Astrocyte (in vitro differentiated cells and primary cell): Measurements from ENCODE around the gene RPS2. TPM values are rescaled to one million over a fixed set of nuclear protein-coding genes. Genes with fewer than 3 reads are reported as not detected.

Source experiments
- DNase-seq: peaks from one replicate; pipeline ENCODE4 v3.0.0-alpha.2; 2010; ENCODE audit warnings: low read depth
- FAIRE-seq: peaks from 2 replicates; lab custom pipeline; 2011; peaks lifted over from hg19 to GRCh38; lab: Jason Lieb, UNC
- H2AFZ ChIP-seq: 2 replicates; pipeline ENCODE4 v1.6.0; 2012; ENCODE audit warnings: low read depth, low read length, inconsistent platforms
- H3K27ac ChIP-seq: 2 replicates; pipeline ENCODE4 v1.5.1; 2011; ENCODE audit warnings: low read depth, low read length, inconsistent platforms
- H3K27me3 ChIP-seq: 2 replicates; pipeline ENCODE4 v1.6.0; 2011; ENCODE audit warnings: low read length, inconsistent platforms; ENCODE audit not compliant: insufficient read depth
- H3K36me3 ChIP-seq: 2 replicates; pipeline ENCODE4 v1.5.1; 2011; ENCODE audit warnings: low read length, inconsistent platforms; ENCODE audit not compliant: insufficient read depth
- H3K4me1 ChIP-seq: 2 replicates; pipeline ENCODE4 v1.5.1; 2011; ENCODE audit warnings: low read length, inconsistent platforms; ENCODE audit not compliant: insufficient read depth
- H3K4me2 ChIP-seq: 2 replicates; pipeline ENCODE4 v1.6.0; 2012; ENCODE audit warnings: low read length, inconsistent platforms
- H3K4me3 ChIP-seq: 2 replicates; pipeline ENCODE4 v1.5.1; 2011; ENCODE audit warnings: low read depth, mild to moderate bottlenecking, low read length, inconsistent platforms; ENCODE audit not compliant: insufficient read depth
- H3K79me2 ChIP-seq: 2 replicates; pipeline ENCODE4 v1.6.0; 2012; ENCODE audit warnings: mild to moderate bottlenecking, low read length, inconsistent platforms; ENCODE audit not compliant: insufficient read depth
- H3K9ac ChIP-seq: 2 replicates; pipeline ENCODE4 v1.6.0; 2012; ENCODE audit warnings: mild to moderate bottlenecking, low read length, inconsistent platforms
- H3K9me3 ChIP-seq: 2 replicates; pipeline ENCODE4 v1.5.1; 2012; ENCODE audit warnings: low read depth, mild to moderate bottlenecking, low read length, inconsistent platforms; ENCODE audit not compliant: insufficient read depth
- H4K20me1 ChIP-seq: 2 replicates; pipeline ENCODE4 v1.6.0; 2012; ENCODE audit warnings: low read length, inconsistent platforms; ENCODE audit not compliant: insufficient read depth
- H3K27ac Mint-ChIP-seq: one replicate; pipeline ENCODE4 v1.8.0; 2021; ENCODE audit warnings: mild to moderate bottlenecking, mixed read lengths; ENCODE audit not compliant: unreplicated experiment
- H3K27me3 Mint-ChIP-seq: one replicate; pipeline ENCODE4 v1.8.0; 2021; ENCODE audit warnings: low read depth, mixed read lengths; ENCODE audit not compliant: unreplicated experiment
- H3K36me3 Mint-ChIP-seq: one replicate; pipeline ENCODE4 v1.8.0; 2021; ENCODE audit warnings: low read depth, mixed read lengths; ENCODE audit not compliant: unreplicated experiment
- H3K4me1 Mint-ChIP-seq: one replicate; pipeline ENCODE4 v1.8.0; 2021; ENCODE audit warnings: low read depth, mixed read lengths; ENCODE audit not compliant: unreplicated experiment
- H3K4me3 Mint-ChIP-seq: one replicate; pipeline ENCODE4 v1.8.0; 2021; ENCODE audit warnings: mild to moderate bottlenecking, moderate library complexity, mixed read lengths; ENCODE audit not compliant: unreplicated experiment
- H3K9me3 Mint-ChIP-seq: one replicate; pipeline ENCODE4 v1.8.0; 2021; ENCODE audit warnings: mild to moderate bottlenecking, mixed read lengths; ENCODE audit not compliant: unreplicated experiment
- EZH2 ChIP-seq: IDR thresholded peaks from 2 replicates; pipeline ENCODE4 v1.6.1; 2012; ENCODE audit warnings: mild to moderate bottlenecking, low read length, inconsistent platforms; ENCODE audit not compliant: insufficient read depth
- total RNA-seq: library from RNA; stranded (reverse); gene quantifications from 2 replicates; pipeline ENCODE4 v1.2.1, GENCODE V29; 2021
- TF ChIP-seq, protein P1 (sequence below): IDR thresholded peaks from 2 replicates; pipeline ENCODE4 v1.5.1; 2011; ENCODE audit warnings: low read depth, mild to moderate bottlenecking, inconsistent platforms, low read length, moderate library complexity; ENCODE audit not compliant: insufficient read depth

Gene RPS2
- total RNA-seq, 1 donor from 2014 or later = 2,534 TPM

- Mint-ChIP-seq H3K9me3 (no peaks in the 10 kb centered on the region), H3K27me3 (peaks cover 17% of the 10 kb centered on the region), H3K36me3 (peaks cover 3% of the 10 kb centered on the region), H3K4me1 (no peaks in the 10 kb centered on the region), H3K4me3 (no peak overlapping the region), H3K27ac (no peak overlapping the region)
- Histone ChIP-seq H3K9ac (no peak overlapping the region), H3K4me1 (peaks cover 19% of the 10 kb centered on the region), H3K27ac (no peak overlapping the region), H2AFZ (no peak overlapping the region), H3K4me2 (peak overlapping the region; percentile 48), H3K9me3 (peaks cover 3% of the 10 kb centered on the region), H4K20me1 (peaks cover 14% of the 10 kb centered on the region), H3K36me3 (peaks cover 5% of the 10 kb centered on the region), H3K27me3 (peaks cover 25% of the 10 kb centered on the region), H3K4me3 (no peak overlapping the region), H3K79me2 (peaks cover 12% of the 10 kb centered on the region)
- TF ChIP-seq, protein P1, sequence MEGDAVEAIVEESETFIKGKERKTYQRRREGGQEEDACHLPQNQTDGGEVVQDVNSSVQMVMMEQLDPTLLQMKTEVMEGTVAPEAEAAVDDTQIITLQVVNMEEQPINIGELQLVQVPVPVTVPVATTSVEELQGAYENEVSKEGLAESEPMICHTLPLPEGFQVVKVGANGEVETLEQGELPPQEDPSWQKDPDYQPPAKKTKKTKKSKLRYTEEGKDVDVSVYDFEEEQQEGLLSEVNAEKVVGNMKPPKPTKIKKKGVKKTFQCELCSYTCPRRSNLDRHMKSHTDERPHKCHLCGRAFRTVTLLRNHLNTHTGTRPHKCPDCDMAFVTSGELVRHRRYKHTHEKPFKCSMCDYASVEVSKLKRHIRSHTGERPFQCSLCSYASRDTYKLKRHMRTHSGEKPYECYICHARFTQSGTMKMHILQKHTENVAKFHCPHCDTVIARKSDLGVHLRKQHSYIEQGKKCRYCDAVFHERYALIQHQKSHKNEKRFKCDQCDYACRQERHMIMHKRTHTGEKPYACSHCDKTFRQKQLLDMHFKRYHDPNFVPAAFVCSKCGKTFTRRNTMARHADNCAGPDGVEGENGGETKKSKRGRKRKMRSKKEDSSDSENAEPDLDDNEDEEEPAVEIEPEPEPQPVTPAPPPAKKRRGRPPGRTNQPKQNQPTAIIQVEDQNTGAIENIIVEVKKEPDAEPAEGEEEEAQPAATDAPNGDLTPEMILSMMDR = no peak
- FAIRE-seq (no peak), DNase-seq (no peak)
Measured at GRCh38 chr16:1990101-1990350, 25.4 kb upstream of the RPS2 start.

- peaks cover 5% of the 10 kb centered on the region for H3K36me3 ChIP-seq
- peaks cover 3% of the 10 kb centered on the region for H3K9me3 ChIP-seq
- peaks cover 24% of the 10 kb centered on the region for H3K4me1 ChIP-seq
- H3K9ac ChIP-seq = no peak within 1 kb of the TSS
- Mint-ChIP-seq H3K27me3 (peaks cover 17% of the 10 kb centered on the region), H3K4me3 (no peak within 1 kb of the TSS), H3K27ac (no peak within 1 kb of the TSS), H3K9me3 (no peaks in the 10 kb centered on the region), H3K4me1 (no peaks in the 10 kb centered on the region), H3K36me3 (peaks cover 3% of the 10 kb centered on the region)
- peak within 1 kb of the TSS; percentile 34 for H2AFZ ChIP-seq
- DNase-seq = no peak
- FAIRE-seq = no peak
- H3K27ac ChIP-seq = no peak within 1 kb of the TSS
- peaks cover 15% of the 10 kb centered on the region for H4K20me1 ChIP-seq
- peak within 1 kb of the TSS; percentile 48 for H3K4me2 ChIP-seq
- peaks cover 25% of the 10 kb centered on the region for H3K27me3 ChIP-seq
- peaks cover 16% of the 10 kb centered on the region for H3K79me2 ChIP-seq
- no peak within 1 kb of the TSS for H3K4me3 ChIP-seq
- TF ChIP-seq EZH2 = peak; percentile 93
- TF ChIP-seq, protein P1 = no peak
Measured at GRCh38 chr16:1989209-1990100, 24.8 kb upstream of the RPS2 start, which contains the start of gene SYNGR3. Gene SYNGR3, plus strand, starts transcription at chr16:1989970. Its CDS starts 133 bp downstream, at chr16:1990103.

DNA sequence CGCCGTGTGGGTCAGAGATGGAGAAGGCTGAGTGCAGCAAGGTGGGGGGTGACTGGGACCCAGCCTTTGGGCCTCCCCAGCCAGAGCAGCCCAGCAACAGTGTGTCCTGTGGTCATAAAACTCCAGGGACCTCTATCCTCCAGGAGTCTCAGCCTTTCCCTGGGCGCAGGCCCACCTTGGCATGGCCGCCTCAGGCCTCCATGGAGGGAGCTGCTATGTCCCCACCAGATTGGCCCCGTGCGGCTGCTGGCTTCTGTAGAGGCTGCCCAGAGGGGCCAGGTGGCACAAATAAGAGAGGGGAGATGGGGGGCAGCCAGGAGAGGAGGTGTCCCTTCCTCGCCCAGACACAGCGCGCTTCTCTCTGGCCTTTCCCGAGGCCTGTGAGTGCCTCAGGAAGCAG lies 22.6 kb upstream of the RPS2 start:
- Histone ChIP-seq H2AFZ (no peak overlapping the region), H3K9me3 (no peaks in the 10 kb centered on the region), H4K20me1 (peaks cover 21% of the 10 kb centered on the region), H3K4me3 (no peak overlapping the region), H3K36me3 (peaks cover 5% of the 10 kb centered on the region), H3K4me2 (no peak overlapping the region), H3K27ac (no peak overlapping the region), H3K4me1 (peaks cover 28% of the 10 kb centered on the region), H3K79me2 (peaks cover 16% of the 10 kb centered on the region), H3K27me3 (peaks cover 34% of the 10 kb centered on the region), H3K9ac (no peak overlapping the region)
- DNase-seq (no peak), FAIRE-seq (no peak)
- Mint-ChIP-seq H3K4me3 (no peak overlapping the region), H3K27ac (no peak overlapping the region), H3K27me3 (peaks cover 26% of the 10 kb centered on the region), H3K36me3 (peaks cover 2% of the 10 kb centered on the region), H3K9me3 (no peaks in the 10 kb centered on the region), H3K4me1 (peaks cover 2% of the 10 kb centered on the region)
- TF ChIP-seq EZH2 = no peak
- TF ChIP-seq, protein P1 = no peak
